ENCODE data around the gene SLC41A1.

The SLC41A1 gene

GRCh38 chr1:205791568-205792180 is 21.3 kb downstream of the SLC41A1 start:
- peak in 1 of 2 donors; percentile 30 for DNase-seq (ENCODE audit: low read depth in 1 of 2, low spot score in 1 of 2)

GRCh38 chr1:205787287-205787916 is 25.6 kb downstream of the SLC41A1 start:
- no peak for DNase-seq (ENCODE audit: low read depth in 1 of 2, low spot score in 1 of 2)

- no peak for DNase-seq (ENCODE audit: low read depth in 1 of 2, low spot score in 1 of 2)
Measured at GRCh38 chr1:205786601-205787000, 26.4 kb downstream of the SLC41A1 start.

- DNase-seq (ENCODE audit: low read depth in 1 of 2, low spot score in 1 of 2), result no peak
Measured at GRCh38 chr1:205785446-205785845, 27.6 kb downstream of the SLC41A1 start.

- DNase-seq (ENCODE audit: low read depth in 1 of 2, low spot score in 1 of 2), result no peak
Measured at GRCh38 chr1:205783904-205784303, 29.1 kb downstream of the SLC41A1 start.

GRCh38 chr1:205783433-205783795 is 29.6 kb downstream of the SLC41A1 start:
- no peak for DNase-seq (ENCODE audit: low read depth in 1 of 2, low spot score in 1 of 2)

GRCh38 chr1:205782627-205783432 is 30.2 kb downstream of the SLC41A1 start:
- no peak for DNase-seq (ENCODE audit: low read depth in 1 of 2, low spot score in 1 of 2)

GRCh38 chr1:205780335-205780734 is 32.7 kb downstream of the SLC41A1 start:
- DNase-seq (ENCODE audit: low read depth in 1 of 2, low spot score in 1 of 2), result no peak

- no peak for DNase-seq (ENCODE audit: low read depth in 1 of 2, low spot score in 1 of 2)
Measured at GRCh38 chr1:205777994-205778393, 35.0 kb downstream of the SLC41A1 start.

- no peak for DNase-seq (ENCODE audit: low read depth in 1 of 2, low spot score in 1 of 2)
Measured at GRCh38 chr1:205775717-205776056, 37.3 kb downstream of the SLC41A1 start.

GRCh38 chr1:205775015-205775716 is 37.8 kb downstream of the SLC41A1 start, which contains the start of gene RAB29:
Gene RAB29, minus strand, starts transcription at chr1:205775482. Its CDS starts 526 bp downstream, at chr1:205774956.
- peak; percentile 65 to 66 for DNase-seq (ENCODE audit: low read depth in 1 of 2, low spot score in 1 of 2)

GRCh38 chr1:205774198-205775014 is 38.6 kb downstream of the SLC41A1 start:
- peak; percentile 6 to 28 for DNase-seq (ENCODE audit: low read depth in 1 of 2, low spot score in 1 of 2)

GRCh38 chr1:205772607-205773032 is 40.4 kb downstream of the SLC41A1 start:
- DNase-seq (ENCODE audit: low read depth in 1 of 2, low spot score in 1 of 2), result no peak

- DNase-seq (ENCODE audit: low read depth in 1 of 2, low spot score in 1 of 2), result no peak
Measured at GRCh38 chr1:205770618-205771017, 42.4 kb downstream of the SLC41A1 start.

GRCh38 chr1:205769641-205770365 is 43.2 kb downstream of the SLC41A1 start:
- DNase-seq (ENCODE audit: low read depth in 1 of 2, low spot score in 1 of 2), result no peak

- no peak for DNase-seq (ENCODE audit: low read depth in 1 of 2, low spot score in 1 of 2)
Measured at GRCh38 chr1:205767248-205767647, 45.8 kb downstream of the SLC41A1 start.

- DNase-seq (ENCODE audit: low read depth in 1 of 2, low spot score in 1 of 2), result no peak
Measured at GRCh38 chr1:205766570-205766969, 46.4 kb downstream of the SLC41A1 start.

- no peak for DNase-seq (ENCODE audit: low read depth in 1 of 2, low spot score in 1 of 2)
Measured at GRCh38 chr1:205766038-205766437, 47.0 kb downstream of the SLC41A1 start.

GRCh38 chr1:205764578-205764977 is 48.4 kb downstream of the SLC41A1 start:
- no peak for DNase-seq (ENCODE audit: low read depth in 1 of 2, low spot score in 1 of 2)

GRCh38 chr1:205763980-205764379 is 49.0 kb downstream of the SLC41A1 start:
- no peak for DNase-seq (ENCODE audit: low read depth in 1 of 2, low spot score in 1 of 2)

Measured in activated T-helper 1 cell treated with anti-CD3 and anti-CD28 coated beads, Interleukin-2, amount 50 U/mL, for 16 hours (primary cell).